NCI-H187 (cell line): Measurements from ENCODE around the gene COMP.

Source experiments
- DNase-seq, 2 experiments: peaks; one replicate each; lab custom pipeline; 2025; lab: John Stamatoyannopoulos, UW

Gene COMP

GRCh38 chr19:18768997-18769891 lies 21.9 kb downstream of the COMP start:
- DNase-seq, result no peak

DNA sequence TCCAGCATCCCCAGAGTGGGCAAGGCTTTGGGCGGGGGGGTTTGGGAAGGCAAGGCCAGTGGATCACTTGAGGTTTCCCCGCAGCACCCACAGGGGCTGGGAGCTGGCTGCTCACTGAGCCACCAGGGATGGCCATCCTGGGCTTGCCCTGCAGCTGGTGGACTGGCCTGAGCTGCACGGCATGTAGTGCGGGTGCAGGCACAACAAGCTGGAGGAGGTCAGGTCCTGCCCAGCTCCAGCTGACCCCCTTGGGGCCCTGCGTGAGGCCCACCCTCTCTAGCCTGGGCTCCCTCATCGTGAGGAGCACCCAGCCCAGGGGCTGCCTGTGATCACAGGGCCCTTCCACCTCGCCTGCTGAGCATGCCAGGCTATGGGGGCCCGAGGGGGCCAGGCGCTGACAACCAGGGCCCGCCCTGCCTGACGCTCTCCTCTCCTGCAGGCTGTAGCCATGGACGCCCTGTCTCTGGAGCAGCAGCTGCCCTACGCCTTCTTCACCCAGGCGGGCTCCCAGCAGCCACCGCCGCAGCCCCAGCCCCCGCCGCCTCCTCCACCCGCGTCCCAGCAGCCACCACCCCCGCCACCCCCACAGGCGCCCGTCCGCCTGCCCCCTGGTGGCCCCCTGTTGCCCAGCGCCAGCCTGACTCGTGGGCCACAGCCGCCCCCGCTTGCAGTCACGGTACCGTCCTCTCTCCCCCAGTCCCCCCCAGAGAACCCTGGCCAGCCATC lies 22.9 kb downstream of the COMP start:
- DNase-seq, result no peak

DNA sequence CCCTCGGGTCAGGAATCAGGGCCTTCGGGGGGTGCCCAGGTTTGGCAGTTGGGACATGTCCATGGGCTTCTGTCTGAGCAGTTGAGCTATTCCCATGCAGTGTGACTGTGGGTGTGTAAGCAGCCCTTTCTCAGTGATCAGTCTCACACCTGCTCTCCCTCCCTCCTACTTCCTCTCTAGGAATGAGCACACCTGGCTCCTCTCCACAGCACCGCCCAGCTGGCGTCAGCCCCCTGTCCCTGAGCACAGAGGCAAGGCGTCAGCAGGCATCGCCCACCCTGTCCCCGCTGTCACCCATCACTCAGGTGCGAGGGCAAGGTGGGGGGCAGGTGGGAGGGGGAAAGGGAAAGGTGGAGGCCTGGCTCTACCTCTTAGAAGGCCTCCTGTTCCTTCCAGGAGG lies 25.9 kb downstream of the COMP start:
- no peak for DNase-seq

DNA sequence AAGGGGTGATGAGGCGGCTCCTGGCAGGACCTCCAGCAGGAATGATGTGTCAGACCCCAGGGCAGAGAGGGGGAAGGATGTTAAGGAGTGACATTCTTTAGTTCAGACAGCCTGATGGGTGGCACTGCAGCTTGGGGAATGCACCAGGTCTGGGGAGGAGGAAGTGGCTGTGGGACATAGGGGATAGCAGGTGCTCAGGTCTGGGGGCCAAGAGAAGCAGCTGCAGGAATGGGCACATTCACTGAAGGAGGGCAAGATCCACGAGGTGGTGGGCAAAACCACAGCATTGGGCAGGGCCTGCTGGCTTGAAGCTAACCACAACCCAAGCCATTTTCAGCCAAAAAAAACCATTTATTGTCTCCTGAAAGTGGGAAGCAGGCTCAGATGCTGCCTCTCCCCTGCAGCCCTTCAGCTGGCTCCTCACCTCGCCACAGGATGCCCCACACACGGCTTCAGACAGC lies 26.5 kb downstream of the COMP start:
- DNase-seq, result no peak

DNA sequence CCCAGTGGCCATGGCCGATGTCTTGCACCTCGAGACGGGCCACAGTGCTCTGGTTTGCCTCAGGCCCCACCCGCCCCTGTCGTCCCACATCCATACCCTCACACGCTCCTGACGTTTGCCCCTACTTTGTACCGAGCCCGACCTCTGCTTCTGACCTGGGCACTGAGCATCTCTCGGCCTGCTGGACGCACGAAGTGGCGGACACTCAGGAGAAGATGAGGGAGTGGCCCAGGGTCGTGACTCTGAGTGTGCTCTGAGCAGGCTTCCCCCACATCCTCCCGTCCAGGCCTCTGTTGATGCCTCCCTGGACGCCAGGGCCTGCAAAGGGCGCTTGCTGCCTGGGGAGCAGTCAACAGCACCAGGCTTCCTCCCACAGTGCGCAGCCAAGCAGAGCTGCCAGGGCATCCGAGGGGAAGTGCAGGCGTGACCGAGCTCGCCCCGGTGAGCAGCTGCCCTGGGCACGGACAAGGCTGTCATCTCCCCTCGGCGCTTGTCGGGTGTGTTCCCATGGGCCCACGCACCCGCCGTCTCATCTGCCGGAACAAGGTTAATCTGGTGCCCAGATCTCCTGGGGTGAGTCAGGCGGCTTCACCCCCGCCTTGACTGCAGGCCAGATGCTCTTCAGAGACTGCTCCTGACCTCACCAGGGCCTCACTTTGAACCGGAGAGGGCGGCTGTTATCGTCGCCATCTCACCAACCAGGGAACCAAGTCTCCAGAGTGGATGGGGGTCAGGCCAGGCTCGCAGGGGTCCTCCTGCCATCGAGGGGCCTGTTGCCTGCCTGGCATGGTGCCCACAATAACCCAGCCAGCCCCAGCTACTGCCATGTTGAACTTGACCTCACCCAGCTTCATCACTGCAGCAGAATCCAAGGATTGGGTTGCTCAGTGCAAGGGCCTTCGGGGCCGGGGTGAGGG lies 27.2 kb downstream of the COMP start:
- no peak for DNase-seq

- DNase-seq, result peak; percentile 5 to 23
Observed at GRCh38 chr19:18762125-18763023, 28.7 kb downstream of the COMP start.

DNA sequence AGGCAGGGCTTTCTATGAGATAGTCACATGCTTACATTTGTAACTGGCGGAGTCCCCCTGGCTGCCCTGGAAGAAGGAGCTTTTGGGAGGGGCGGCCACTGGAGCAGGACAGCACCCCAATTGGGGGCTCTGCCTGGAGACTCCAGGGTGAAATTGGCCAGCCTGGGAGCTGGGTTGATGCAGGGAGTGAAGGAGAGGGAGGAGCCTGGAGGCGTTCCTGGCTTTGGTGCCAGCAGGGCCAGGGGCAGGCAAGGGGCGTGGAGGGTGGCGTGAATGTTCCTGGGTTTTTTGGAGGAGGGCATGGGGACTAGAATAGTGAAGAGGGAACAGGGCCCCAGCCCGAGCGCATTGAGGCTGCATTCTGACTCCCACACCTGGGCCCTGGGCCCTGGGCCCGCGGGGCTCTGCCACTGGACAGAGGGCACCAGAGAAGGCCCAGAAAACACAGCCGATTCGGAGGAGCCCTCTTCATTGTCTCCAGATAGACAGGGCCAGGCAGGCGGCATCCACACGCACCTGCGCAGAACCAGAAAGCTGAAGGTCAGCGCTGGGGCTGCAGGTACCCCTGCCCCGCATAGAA lies 29.5 kb downstream of the COMP start:
- DNase-seq, result no peak

GRCh38 chr19:18760440-18761383 lies 30.4 kb downstream of the COMP start:
- DNase-seq, result no peak

GRCh38 chr19:18759995-18760426 lies 31.1 kb downstream of the COMP start:
- DNase-seq, result no peak

DNA sequence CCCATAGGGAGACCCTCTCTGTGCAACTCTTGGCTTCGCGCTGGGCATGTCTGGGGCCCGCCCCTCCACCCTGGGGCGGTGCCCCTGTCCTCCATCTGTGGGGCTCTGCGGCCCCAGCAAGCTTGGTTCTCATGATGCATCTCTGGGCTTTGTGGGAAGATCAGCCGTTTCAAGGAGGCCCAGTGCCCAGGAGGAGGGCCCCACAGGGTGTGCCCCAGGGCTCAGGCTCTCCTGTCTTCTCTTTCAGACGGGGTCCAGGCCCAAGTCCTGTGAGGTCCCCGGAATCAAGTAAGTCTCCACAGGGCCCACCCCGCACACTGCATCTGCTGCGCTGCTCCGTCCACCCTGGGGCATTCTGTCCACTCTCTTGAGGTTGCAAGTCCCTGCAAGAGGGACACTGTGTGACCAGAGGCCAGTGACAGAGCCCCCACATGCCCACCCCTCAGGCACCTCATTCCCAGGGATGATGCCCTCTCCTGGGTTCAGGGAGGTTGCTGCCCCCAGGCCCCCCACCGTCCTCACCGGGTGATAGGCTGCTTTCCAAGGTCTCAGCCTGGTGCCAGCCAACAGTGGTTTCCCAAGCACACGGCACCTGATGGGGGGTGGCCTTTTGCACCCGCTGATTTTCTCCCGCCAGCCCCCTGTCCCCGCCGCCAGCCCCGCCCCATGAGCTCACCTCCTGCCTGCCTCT lies 31.7 kb downstream of the COMP start:
- no peak for DNase-seq

DNA sequence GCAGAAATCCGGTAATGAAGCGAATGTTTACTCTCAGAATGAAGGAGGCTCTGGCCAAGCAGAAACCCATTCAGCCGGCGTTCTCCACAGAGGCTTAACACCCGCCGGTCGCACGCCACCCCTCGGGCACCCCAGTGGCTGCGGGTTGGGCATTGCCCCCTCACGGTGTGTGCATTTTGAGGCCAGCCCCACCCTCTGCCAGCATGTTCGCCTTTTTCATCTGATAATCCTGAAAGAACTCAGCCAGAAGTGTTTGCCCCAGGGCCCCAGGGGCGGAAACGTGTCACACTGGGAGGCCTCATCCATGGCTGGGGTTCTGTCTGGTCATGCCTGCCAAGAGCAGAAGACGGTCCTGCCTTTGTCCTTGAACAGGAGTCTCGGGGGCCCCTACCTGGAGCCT lies 34.2 kb downstream of the COMP start:
- DNase-seq, result no peak

- DNase-seq, result no peak
Observed at GRCh38 chr19:18754501-18754900, 36.6 kb downstream of the COMP start.

GRCh38 chr19:18751571-18751970 lies 39.5 kb downstream of the COMP start:
- DNase-seq, result no peak

- no peak for DNase-seq
Observed at GRCh38 chr19:18750295-18750970, 40.7 kb downstream of the COMP start.

DNA sequence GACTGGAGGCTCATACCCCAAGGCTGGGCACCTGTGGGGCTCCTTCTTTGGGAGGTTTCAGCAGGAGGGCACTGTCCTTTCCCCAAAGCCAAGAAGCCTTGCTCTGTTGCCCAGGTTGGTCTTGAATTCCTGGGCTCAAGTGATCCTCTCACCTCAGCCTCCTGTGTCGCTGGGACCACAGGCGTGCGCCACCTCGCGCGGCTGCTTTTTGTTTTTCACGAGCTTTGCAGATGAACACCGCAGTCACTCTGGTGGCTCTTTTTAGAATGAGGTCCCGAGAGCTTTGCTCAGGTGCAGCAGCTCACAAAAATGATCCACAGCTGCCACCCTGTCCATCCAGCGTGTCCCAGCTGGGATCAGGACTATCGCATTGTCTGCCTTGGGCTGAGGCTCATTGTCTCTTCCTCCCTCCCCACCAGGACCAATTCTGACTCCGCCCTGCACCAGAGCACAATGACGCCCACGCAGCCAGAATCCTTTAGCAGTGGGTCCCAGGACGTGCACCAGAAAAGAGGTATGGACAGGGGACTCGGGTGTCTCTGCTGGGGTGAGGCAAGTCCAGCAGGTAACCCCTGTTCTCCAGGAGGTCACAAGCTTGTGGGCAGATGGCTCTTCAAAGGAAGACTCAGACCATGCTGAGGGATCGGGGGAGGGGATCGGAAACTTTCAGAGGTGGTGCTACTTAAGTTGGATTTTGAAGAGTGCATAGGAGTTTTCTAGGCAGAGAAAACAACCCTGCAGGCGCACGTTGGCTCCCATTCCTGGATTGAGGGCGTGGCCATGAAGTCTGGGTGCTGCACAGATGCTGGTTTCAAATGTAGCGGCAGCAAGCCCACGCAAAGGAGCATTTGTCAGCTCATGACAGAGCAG lies 41.5 kb downstream of the COMP start:
- DNase-seq, result no peak

DNA sequence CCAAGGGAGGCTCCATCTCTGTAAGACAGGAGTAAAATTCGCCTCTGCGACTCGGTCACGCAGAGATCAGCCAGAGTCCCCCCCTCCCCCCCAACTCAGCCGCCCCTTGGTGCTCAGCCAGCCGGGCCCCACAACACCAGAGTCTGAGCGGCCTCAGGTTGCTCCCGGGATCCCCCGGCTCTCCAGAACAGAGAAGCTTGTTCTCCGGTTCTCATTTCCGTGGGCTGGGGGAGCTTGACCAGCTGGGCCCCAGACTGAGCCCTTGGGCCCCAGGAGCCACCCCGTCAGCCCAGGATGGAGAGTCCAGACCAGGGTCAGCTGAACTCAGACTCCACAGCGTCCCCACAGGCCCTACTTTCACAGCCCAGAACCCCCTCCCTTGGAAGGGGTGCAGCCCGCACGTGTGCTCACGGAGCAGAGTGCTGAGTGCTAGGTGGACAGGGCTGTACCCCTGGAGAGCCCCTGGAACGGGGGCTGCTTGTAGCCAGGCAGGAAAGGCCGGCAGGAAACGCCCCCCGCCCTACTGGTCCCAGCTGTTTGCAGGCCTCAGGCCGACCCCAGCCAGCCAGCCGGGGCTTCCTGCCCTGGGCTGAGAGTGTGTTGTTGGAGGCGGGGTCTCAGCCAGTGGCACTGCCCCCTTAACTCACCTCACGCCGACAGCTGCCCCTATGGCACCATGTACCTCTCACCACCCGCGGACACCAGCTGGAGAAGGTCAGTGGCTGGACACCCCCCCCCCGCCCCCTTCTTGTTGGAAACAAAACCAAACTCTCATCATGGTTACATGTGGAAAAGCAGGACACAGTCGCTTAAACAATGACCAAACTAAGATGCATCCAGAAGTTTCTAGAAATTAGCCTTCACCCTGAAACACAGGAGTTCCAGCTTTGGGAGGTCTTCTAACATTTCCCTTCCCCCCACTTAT lies 44.4 kb downstream of the COMP start:
- DNase-seq, result no peak
